GM18867 (cell line): ENCODE measurements around the gene ARMC5.
A peak's percentile ranks its signal among the peaks of the same experiment; 100 is the strongest.
"Not testable (repeated sequence)": the region's sequence is repeated elsewhere in the genome, so short reads cannot be mapped to it uniquely, and the experiment has no call there.

Experiments used
- ATAC-seq: cut with Tn5 transposase; IDR thresholded peaks from one replicate; pipeline ENCODE4 v1.9.1; 2021; ENCODE audit warnings: mild to moderate bottlenecking, moderate library complexity; ENCODE audit not compliant: unreplicated experiment

The ARMC5 gene

DNA sequence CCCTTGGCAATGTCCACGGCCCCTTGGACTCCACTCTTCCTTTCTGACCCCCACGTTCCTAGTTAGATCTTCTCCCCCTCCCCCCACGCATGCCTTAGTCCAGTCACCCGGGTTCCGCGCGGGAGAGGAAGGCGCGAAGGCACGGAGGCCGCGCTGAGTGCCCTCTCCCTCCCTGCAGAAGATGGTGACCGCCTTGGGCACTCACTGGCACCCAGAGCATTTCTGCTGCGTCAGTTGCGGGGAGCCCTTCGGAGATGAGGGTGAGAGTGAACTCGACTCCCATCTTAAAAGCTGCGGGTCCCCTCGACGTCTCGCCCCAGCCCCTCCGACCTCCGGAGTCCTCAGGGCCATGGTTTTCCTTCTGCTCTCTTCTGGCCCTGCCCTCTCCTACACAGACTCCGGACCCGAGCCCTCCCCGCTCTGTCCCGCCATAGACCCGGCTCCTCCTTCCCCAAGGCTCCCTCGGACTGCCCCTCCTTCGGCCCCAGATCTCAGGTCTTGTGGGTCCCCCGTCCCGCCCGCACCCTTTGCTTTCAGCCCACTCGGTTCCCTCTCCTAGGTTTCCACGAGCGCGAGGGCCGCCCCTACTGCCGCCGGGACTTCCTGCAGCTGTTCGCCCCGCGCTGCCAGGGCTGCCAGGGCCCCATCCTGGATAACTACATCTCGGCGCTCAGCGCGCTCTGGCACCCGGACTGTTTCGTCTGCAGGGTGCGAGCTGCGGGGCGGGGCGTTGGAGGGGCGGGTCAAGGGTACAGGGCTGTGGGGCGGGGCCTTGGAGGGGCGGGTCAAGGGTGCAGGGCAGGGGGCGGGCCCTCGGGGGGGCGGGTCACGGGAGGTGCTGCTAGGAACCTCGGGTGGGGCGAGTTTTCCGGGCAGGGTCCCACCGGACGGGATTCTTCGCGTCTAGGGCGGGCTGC lies 17.3 kb downstream of the ARMC5 start:
- ATAC-seq = peak; percentile 59

DNA sequence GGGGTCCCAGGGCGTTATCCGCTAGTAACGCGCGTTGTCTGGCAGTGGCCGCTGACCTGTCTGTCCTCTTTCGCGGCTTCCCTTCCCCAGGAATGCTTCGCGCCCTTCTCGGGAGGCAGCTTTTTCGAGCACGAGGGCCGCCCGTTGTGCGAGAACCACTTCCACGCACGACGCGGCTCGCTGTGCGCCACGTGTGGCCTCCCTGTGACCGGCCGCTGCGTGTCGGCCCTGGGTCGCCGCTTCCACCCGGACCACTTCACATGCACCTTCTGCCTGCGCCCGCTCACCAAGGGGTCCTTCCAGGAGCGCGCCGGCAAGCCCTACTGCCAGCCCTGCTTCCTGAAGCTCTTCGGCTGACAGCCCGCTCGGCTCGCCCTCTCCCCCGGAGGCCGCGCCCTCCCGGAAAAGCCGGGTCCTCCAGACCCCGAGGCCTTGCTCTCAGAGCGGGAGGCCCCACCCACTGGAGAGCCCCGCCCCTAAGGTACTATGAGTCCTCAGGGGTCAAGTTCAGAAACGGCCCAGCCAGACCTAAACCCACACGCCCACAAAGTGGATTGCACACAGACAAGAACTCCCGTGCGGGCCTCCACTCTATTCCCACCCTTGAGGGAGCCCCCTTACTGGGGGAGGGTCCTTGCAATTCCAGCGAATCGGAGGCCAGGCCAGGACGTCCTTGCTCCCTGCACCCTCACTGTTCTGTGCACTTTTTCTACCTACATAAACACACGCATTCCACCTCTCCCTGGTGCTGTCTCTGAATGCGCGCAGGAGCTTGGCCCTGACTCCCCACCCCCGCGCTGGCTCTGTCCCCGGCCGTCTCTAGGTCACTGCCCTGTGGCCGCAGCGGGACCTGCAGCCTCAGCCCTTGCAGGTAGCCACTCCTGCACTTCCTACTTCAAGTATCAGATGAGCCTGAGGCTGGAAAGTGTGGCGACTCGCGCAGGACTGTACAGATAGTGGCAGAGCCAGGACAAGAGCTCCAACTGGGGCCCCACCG lies 18.2 kb downstream of the ARMC5 start:
- peak; percentile 19 for ATAC-seq

DNA sequence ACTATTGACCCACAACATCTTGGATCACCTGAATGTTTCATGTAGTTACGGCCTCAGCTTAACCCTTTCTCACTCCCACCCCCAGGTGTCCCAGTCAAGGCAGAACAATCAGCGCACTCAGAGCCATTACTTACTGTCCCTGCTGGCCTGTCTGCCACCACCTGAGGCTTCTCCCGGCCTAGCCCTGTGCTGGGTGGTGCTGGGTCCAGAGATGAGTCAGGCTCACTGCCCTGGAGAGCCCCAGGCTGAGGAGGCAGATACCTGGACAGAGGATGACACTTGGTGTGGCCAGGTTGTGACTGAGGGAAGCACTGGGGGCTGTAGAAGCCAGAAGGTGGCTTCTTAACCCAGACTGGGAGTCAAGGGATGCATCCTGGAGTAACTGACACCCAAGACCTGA lies 19.7 kb downstream of the ARMC5 start:
- ATAC-seq = no peak

- ATAC-seq = no peak
Measured at GRCh38 chr16:31479751-31480150, 20.4 kb downstream of the ARMC5 start.

DNA sequence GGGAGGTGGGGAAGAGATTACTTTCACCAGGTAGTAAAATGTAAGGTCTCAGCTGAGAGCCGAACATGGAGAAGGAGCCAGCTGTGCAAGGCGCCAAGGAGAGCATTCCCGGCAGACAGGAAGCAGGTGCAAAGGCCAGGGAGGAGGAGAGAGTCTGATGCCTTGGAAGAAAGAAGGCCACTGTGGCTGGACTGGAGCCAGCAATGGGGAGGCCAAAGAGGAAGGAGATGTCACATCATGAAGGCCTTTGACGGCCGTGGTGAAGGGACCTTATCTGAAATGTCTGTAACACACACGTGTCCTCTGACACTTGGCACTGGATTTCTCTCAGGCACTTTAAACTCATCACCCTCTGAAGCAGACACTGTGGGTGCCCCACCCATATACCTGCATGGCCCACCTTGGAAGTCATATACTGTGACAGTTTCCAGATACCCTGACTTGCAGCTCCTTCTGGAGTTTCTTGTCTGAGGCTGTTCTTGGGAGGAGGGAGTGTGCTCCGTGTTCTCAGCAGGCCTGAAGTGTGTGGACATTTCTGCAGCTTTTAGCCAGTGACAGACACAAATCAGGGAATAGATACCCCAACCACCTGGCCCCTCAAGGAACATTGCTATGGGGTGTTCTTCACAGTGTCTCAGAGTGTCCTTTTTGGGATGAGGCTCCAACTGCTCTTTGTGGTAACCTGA lies 21.7 kb downstream of the ARMC5 start:
- no peak for ATAC-seq

DNA sequence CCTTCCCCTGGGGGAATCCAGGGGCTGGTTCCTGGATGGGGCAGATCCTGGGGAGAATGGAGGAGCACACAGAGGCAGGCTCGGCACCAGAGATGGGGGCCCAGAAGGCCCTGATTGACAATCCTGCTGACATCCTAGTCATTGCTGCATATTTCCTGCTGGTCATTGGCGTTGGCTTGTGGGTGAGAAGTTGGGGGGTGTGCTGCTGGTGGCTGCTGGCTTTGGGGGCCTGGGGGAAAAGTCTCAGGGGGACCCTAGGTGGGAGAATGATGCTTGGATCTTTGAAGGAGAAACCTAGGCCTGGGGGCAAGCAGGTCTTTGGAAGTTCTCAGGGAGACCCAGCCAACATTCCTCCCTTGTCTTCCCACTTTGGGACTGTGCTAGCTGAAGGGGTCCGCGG lies 23.8 kb downstream of the ARMC5 start, which contains the start of gene SLC5A2:
Gene SLC5A2 (plus strand): TSS at position 43 of the 400 bp plus-strand sequence. CDS start 14 bp downstream, at position 57.
- no peak for ATAC-seq

DNA sequence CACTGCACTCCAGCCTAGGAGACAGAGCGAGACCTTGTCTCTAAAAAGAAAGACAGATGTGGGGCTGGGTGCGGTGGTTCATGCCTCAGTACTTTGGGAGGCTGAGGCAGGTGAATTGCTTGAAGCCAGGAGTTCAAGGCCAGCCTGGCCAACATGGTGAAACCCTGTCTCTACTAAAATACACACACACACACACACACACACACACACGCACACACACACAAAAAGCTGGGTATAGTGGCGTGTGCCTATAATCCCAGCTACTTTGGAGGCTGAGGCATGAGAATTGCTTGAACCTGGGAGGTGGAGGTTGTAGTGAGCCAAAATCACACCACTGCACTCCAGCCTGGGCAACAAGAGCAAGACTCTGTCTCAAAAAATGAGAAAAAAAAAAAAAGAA lies 24.7 kb downstream of the ARMC5 start:
- ATAC-seq = not testable (repeated sequence)

DNA sequence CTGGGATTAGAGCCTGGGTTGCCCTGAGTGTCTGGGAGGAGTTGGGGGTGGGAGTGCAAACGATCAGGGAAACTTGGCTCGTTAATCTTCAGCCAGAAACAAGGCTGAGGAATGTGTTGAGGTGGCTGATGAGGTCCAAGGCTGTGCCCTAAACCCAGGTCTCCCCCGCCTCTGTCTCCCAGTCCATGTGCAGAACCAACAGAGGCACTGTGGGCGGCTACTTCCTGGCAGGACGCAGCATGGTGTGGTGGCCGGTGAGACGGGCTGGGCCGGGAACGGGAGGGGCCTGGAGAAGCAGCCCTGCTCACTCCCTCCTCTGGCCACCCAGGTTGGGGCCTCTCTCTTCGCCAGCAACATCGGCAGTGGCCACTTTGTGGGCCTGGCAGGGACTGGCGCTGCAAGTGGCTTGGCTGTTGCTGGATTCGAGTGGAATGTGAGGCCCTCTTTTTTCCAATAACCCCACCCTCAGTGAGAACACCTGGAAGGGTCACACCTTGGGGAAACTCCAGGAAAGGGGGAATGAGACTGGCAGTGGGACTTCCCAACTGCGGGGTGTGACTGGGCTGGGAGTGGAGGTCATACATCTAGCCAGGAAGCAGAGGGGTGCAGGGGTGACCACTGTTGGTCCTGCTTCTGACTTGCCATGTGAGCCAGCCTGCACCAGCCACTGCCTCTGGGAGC lies 25.3 kb downstream of the ARMC5 start:
- ATAC-seq = no peak

DNA sequence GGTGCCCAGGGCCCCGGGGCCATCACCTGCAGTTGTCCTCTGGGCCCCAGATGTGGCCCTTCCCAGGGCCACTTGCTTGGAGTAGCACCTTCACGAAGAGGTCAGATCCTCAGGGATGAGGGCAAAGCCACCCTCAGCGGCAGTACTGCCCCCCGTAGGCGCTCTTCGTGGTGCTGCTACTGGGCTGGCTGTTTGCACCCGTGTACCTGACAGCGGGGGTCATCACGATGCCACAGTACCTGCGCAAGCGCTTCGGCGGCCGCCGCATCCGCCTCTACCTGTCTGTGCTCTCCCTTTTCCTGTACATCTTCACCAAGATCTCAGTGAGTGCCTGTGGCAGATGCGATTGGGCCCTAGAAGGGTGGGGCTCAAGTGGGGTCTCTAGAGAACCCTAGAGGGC lies 26.3 kb downstream of the ARMC5 start:
- ATAC-seq = no peak

DNA sequence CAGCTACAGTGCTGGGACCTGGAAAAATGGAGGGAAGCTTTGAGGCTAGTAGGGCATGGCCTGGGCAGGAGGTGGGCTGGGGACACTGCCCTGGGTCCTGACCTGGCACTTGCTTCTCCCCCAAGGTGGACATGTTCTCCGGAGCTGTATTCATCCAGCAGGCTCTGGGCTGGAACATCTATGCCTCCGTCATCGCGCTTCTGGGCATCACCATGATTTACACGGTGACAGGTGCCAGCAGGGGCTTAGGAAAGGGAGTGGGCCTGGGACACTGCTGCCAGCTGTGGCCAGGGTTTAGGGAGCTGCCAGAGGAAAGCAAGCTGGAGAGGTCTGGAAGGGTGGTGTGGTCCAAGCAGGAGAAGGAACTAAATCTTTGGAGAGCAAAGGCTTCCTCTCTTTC lies 26.7 kb downstream of the ARMC5 start:
- no peak for ATAC-seq

DNA sequence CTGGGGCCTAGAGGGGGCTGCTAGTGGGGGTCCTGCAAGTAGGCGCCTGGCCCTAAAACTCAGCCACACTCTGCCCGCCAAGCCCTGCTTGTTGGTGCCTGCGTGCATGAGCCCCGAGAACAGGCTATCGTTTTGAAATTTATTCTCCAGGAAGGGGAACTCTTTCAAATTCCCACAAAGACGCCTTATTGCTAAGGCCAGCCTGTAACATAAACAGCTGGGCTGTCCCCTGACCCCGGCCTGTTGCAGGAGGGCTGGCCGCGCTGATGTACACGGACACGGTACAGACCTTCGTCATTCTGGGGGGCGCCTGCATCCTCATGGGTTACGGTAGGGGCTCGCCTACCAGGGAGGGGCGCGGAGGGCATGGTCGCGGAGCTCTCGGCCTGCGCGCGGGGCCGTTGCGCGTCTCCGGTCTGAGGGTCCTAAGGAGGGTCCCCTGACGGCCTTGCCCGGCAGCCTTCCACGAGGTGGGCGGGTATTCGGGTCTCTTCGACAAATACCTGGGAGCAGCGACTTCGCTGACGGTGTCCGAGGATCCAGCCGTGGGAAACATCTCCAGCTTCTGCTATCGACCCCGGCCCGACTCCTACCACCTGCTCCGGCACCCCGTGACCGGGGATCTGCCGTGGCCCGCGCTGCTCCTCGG lies 27.9 kb downstream of the ARMC5 start:
- ATAC-seq = no peak

GRCh38 chr16:31487720-31488467 lies 28.6 kb downstream of the ARMC5 start:
- peak; percentile 85 for ATAC-seq

DNA sequence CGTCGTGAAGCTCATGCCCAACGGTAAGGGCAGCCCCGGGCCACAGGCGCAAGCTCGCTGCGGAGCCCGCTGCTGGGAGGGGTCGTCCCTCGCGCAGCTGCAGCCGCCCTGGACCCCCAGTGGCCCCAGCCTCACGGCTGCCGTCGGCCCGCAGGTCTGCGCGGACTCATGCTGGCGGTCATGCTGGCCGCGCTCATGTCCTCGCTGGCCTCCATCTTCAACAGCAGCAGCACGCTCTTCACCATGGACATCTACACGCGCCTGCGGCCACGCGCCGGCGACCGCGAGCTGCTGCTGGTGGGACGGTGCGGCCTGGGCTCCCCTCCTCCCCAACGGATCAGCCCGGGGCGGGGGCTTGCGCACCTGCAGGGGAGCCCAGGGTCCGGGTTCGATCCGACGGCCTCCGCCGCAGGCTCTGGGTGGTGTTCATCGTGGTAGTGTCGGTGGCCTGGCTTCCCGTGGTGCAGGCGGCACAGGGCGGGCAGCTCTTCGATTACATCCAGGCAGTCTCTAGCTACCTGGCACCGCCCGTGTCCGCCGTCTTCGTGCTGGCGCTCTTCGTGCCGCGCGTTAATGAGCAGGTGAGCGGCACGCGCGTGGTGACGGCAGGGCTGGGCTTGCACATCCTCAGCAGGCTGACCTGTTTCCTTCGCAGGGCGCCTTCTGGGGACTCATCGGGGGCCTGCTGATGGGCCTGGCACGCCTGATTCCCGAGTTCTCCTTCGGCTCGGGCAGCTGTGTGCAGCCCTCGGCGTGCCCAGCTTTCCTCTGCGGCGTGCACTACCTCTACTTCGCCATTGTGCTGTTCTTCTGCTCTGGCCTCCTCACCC lies 29.4 kb downstream of the ARMC5 start:
- no peak for ATAC-seq

- no peak for ATAC-seq
Measured at GRCh38 chr16:31489298-31489564, 29.9 kb downstream of the ARMC5 start.

DNA sequence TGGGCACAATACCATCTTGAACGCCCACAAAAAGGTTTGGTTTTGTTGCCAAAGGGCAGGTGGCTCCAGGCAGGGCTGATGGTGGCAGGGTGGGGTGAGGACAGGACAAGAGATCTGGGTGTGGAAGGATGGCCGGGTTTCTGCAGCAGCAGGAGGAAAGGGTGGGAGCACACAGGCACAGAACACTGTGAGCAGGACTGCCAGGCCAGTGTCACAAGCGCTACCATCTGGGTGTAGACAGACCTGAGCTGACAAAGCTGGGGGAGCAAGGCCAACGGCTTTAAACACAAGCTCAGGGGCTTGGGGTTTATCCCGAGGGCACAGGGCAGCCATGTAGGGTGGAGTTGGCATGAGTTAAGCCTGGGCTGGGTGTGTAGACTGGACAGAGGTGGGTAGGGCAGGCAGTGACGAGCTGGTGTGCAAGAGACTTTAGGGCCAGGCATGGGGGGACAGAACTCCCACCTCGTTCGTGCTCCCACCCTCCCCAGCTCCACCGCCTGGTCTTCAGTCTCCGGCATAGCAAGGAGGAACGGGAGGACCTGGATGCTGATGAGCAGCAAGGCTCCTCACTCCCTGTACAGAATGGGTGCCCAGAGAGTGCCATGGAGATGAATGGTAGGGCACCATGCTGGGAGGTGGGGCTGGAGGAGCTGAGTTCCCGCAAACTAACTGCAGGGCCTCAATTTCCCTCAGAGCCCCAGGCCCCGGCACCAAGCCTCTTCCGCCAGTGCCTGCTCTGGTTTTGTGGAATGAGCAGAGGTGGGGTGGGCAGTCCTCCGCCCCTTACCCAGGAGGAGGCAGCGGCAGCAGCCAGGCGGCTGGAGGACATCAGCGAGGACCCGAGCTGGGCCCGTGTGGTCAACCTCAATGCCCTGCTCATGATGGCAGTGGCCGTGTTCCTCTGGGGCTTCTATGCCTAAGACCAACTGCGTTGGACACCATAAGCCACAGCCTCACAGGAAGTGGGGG lies 30.6 kb downstream of the ARMC5 start:
- no peak for ATAC-seq

- ATAC-seq = no peak
Measured at GRCh38 chr16:31491778-31492418, 32.6 kb downstream of the ARMC5 start.
